ENCODE measurements around the gene YWHAH.

Gene YWHAH

DNA sequence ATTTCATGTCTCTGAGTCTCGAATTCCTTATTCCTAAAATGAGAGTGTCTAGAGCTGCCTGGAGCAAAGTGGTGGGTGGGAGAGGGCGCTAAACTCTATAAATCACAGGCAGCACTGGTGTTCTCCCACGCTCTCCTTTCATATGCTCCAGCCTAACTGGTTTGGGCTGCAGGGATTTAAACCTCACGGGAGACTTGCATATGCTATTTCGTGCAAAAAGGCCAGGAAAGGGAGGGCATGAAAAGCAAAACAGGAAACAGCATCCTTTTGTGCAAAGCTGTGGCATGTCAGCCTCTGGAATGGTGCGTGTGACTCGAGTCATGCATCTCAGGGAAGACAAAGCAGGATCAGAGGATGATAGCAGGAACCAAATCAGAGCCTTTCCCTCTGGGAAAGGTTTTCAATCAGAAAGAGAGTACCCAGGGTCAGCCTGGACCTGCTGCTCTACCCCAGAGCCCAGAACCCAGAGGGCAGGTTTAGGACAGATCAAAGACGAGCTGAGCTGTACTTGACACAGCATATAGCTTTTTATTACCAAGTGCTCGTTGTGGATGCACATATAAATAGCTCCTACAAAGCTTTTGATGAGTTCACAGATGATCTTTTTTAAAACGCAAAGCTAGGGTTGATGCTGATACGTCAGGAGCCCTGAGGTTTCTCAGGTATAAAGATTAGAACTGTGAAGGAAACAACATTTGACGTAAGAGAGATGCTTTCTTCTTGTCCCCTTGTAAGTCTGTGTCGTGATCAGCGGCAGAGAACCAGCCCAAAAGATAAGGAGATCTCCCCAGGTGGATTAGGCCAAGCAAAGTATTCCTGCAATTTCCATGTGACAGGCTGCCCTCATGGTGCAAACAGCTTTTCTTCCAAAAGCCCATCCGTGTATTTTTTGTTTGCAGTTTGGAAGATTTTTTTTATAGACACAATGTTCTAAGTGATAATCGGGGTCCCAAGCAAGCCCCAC is 46.2 kb upstream of the YWHAH start:
- H4K20me1 ChIP-seq (ENCODE audit: insufficient read depth, low read length): no peaks in the 10 kb centered on the region
- TF ChIP-seq, protein P1, sequence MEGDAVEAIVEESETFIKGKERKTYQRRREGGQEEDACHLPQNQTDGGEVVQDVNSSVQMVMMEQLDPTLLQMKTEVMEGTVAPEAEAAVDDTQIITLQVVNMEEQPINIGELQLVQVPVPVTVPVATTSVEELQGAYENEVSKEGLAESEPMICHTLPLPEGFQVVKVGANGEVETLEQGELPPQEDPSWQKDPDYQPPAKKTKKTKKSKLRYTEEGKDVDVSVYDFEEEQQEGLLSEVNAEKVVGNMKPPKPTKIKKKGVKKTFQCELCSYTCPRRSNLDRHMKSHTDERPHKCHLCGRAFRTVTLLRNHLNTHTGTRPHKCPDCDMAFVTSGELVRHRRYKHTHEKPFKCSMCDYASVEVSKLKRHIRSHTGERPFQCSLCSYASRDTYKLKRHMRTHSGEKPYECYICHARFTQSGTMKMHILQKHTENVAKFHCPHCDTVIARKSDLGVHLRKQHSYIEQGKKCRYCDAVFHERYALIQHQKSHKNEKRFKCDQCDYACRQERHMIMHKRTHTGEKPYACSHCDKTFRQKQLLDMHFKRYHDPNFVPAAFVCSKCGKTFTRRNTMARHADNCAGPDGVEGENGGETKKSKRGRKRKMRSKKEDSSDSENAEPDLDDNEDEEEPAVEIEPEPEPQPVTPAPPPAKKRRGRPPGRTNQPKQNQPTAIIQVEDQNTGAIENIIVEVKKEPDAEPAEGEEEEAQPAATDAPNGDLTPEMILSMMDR (IDR thresholded peaks at IDR 0.05; ENCODE audit: low read depth, low read length): no peak
- TF ChIP-seq EZH2phosphoT487 (IDR thresholded peaks at IDR 0.05; ENCODE audit: low read depth): no peak
- no peak overlapping the region for H3K27ac ChIP-seq (ENCODE audit: low read length)
- no peak overlapping the region for H2AFZ ChIP-seq (ENCODE audit: low read depth, low read length)
- H3K4me1 ChIP-seq (ENCODE audit: low read length): no peaks in the 10 kb centered on the region
- peaks cover 10% of the 10 kb centered on the region for H3K36me3 ChIP-seq (replicated peaks; ENCODE audit: low read depth, low read length)
- H3K9ac ChIP-seq (ENCODE audit: low read length): no peak overlapping the region
- H3K9me3 ChIP-seq (ENCODE audit: insufficient read depth, low read length): no peaks in the 10 kb centered on the region
- H3K79me2 ChIP-seq (ENCODE audit: low read length): no peaks in the 10 kb centered on the region
- H3K4me2 ChIP-seq (ENCODE audit: low read length): no peak overlapping the region
- H3K27me3 ChIP-seq (ENCODE audit: low read depth, low read length): no peaks in the 10 kb centered on the region
- no peak overlapping the region for H3K4me3 ChIP-seq (ENCODE audit: low read length)

DNA sequence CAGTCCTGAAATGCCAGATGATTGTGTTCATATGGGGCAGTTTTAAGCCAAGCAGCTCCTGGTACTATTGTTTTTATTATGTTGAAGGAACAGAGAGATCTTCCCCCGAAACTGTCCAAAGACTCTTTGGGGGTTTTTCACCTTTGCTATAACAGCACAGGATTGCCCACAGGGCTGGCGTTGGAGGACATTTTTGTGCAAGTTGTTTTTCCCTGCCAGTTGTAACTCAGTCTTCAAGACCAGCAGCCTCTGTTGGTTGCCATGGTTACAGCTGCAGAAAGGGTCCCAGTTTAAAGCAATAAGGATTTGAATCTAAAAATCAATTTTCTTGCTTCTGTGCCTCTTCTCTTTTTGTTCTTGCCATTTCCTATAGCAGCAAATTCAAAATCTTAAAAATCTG is 45.4 kb upstream of the YWHAH start:
- H3K79me2 ChIP-seq (ENCODE audit: low read length): no peaks in the 10 kb centered on the region
- TF ChIP-seq EZH2phosphoT487 (IDR thresholded peaks at IDR 0.05; ENCODE audit: low read depth): no peak
- TF ChIP-seq, protein P1 (IDR thresholded peaks at IDR 0.05; ENCODE audit: low read depth, low read length): no peak
- H2AFZ ChIP-seq (ENCODE audit: low read depth, low read length): no peak overlapping the region
- no peak overlapping the region for H3K4me2 ChIP-seq (ENCODE audit: low read length)
- H3K27ac ChIP-seq (ENCODE audit: low read length): no peak overlapping the region
- no peaks in the 10 kb centered on the region for H3K4me1 ChIP-seq (ENCODE audit: low read length)
- H3K36me3 ChIP-seq (replicated peaks; ENCODE audit: low read depth, low read length): peaks cover 6% of the 10 kb centered on the region
- H3K4me3 ChIP-seq (ENCODE audit: low read length): no peak overlapping the region
- H3K9ac ChIP-seq (ENCODE audit: low read length): no peak overlapping the region
- H3K27me3 ChIP-seq (ENCODE audit: low read depth, low read length): no peaks in the 10 kb centered on the region
- no peaks in the 10 kb centered on the region for H4K20me1 ChIP-seq (ENCODE audit: insufficient read depth, low read length)
- H3K9me3 ChIP-seq (ENCODE audit: insufficient read depth, low read length): no peaks in the 10 kb centered on the region

DNA sequence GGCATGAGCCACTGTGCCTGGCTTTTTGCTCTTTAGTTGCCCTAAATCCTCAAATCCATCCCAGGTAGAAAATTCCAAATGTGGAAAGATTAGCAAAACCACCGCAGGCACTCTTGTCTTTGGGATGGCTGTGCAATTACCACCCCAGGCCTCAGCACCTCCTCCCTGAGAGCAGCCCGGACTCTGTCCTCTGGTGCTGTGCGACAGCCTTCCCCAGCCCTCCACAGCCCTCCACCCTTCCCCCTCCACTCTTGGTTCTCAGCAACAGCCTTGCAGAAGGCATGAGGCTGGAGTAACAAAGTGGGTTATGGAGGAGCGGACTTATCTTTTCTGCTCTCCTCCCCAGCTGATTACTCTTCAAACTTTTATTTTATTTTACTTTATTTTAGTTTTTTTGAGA is 44.7 kb upstream of the YWHAH start:
- Histone ChIP-seq H3K4me2 (ENCODE audit: low read length) (no peak overlapping the region), H3K4me3 (ENCODE audit: low read length) (no peak overlapping the region)

More for the DNA sequence above, 44.7 kb upstream of the YWHAH start:
- Histone ChIP-seq H2AFZ (ENCODE audit: low read depth, low read length) (no peak overlapping the region), H3K4me1 (ENCODE audit: low read length) (no peaks in the 10 kb centered on the region), H3K9ac (ENCODE audit: low read length) (no peak overlapping the region), H3K79me2 (ENCODE audit: low read length) (no peaks in the 10 kb centered on the region), H3K36me3 (replicated peaks; ENCODE audit: low read depth, low read length) (peaks cover 3% of the 10 kb centered on the region), H3K27me3 (ENCODE audit: low read depth, low read length) (no peaks in the 10 kb centered on the region), H4K20me1 (ENCODE audit: insufficient read depth, low read length) (no peaks in the 10 kb centered on the region), H3K9me3 (ENCODE audit: insufficient read depth, low read length) (no peaks in the 10 kb centered on the region), H3K27ac (ENCODE audit: low read length) (no peak overlapping the region)
- TF ChIP-seq, protein P1 (IDR thresholded peaks at IDR 0.05; ENCODE audit: low read depth, low read length): no peak
- no peak for TF ChIP-seq EZH2phosphoT487 (IDR thresholded peaks at IDR 0.05; ENCODE audit: low read depth)
